Measurements from ENCODE around the gene CCDC197. TPM values are rescaled to one million over a fixed set of nuclear protein-coding genes. Genes with fewer than 3 reads are reported as not detected.

The CCDC197 gene
- total RNA-seq, 1 donor from 2014 or later: not detected

GRCh38 chr14:94031161-94031882, 34.2 kb downstream of the CCDC197 start:
- Mint-ChIP-seq H3K27me3 (no peaks in the 10 kb centered on the region), H3K27ac (no peak overlapping the region), H3K4me1 (ENCODE audit: low read depth) (peaks cover 6% of the 10 kb centered on the region), H3K4me3 (ENCODE audit: low read depth) (no peak overlapping the region), H3K9me3 (ENCODE audit: low read depth) (no peaks in the 10 kb centered on the region), H3K36me3 (ENCODE audit: insufficient read depth) (peaks cover 8% of the 10 kb centered on the region)
- TF ChIP-seq, protein P1, sequence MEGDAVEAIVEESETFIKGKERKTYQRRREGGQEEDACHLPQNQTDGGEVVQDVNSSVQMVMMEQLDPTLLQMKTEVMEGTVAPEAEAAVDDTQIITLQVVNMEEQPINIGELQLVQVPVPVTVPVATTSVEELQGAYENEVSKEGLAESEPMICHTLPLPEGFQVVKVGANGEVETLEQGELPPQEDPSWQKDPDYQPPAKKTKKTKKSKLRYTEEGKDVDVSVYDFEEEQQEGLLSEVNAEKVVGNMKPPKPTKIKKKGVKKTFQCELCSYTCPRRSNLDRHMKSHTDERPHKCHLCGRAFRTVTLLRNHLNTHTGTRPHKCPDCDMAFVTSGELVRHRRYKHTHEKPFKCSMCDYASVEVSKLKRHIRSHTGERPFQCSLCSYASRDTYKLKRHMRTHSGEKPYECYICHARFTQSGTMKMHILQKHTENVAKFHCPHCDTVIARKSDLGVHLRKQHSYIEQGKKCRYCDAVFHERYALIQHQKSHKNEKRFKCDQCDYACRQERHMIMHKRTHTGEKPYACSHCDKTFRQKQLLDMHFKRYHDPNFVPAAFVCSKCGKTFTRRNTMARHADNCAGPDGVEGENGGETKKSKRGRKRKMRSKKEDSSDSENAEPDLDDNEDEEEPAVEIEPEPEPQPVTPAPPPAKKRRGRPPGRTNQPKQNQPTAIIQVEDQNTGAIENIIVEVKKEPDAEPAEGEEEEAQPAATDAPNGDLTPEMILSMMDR (IDR thresholded peaks at IDR 0.05; ENCODE audit: unreplicated experiment): no peak
- no peak for DNase-seq (ENCODE audit: low spot score, unreplicated experiment)

GRCh38 chr14:94031883-94032279, 34.8 kb downstream of the CCDC197 start:
- Mint-ChIP-seq H3K27me3 (no peaks in the 10 kb centered on the region), H3K4me1 (ENCODE audit: low read depth) (peaks cover 6% of the 10 kb centered on the region), H3K27ac (no peak overlapping the region), H3K9me3 (ENCODE audit: low read depth) (no peaks in the 10 kb centered on the region), H3K36me3 (ENCODE audit: insufficient read depth) (peaks cover 11% of the 10 kb centered on the region), H3K4me3 (ENCODE audit: low read depth) (no peak overlapping the region)
- DNase-seq (ENCODE audit: low spot score, unreplicated experiment): no peak
- TF ChIP-seq, protein P1 (IDR thresholded peaks at IDR 0.05; ENCODE audit: unreplicated experiment): no peak

GRCh38 chr14:94034886-94035285, 37.8 kb downstream of the CCDC197 start:
- TF ChIP-seq, protein P1 (IDR thresholded peaks at IDR 0.05; ENCODE audit: unreplicated experiment): no peak
- Mint-ChIP-seq H3K4me1 (ENCODE audit: low read depth) (no peaks in the 10 kb centered on the region), H3K27me3 (no peaks in the 10 kb centered on the region), H3K27ac (no peak overlapping the region), H3K9me3 (ENCODE audit: low read depth) (no peaks in the 10 kb centered on the region), H3K4me3 (ENCODE audit: low read depth) (no peak overlapping the region), H3K36me3 (ENCODE audit: insufficient read depth) (peaks cover 11% of the 10 kb centered on the region)
- DNase-seq (ENCODE audit: low spot score, unreplicated experiment): no peak

GRCh38 chr14:94036313-94037167, 39.4 kb downstream of the CCDC197 start:
- TF ChIP-seq, protein P1 (IDR thresholded peaks at IDR 0.05; ENCODE audit: unreplicated experiment): peak; percentile 78
- peaks cover 11% of the 10 kb centered on the region for H3K36me3 Mint-ChIP-seq (ENCODE audit: insufficient read depth)
- H3K9me3 Mint-ChIP-seq (ENCODE audit: low read depth): no peaks in the 10 kb centered on the region
- no peaks in the 10 kb centered on the region for H3K4me1 Mint-ChIP-seq (ENCODE audit: low read depth)
- H3K4me3 Mint-ChIP-seq (ENCODE audit: low read depth): no peak overlapping the region
- DNase-seq (ENCODE audit: low spot score, unreplicated experiment): peak; percentile 56
- H3K27ac Mint-ChIP-seq: peak overlapping the region; percentile 18
- H3K27me3 Mint-ChIP-seq: no peaks in the 10 kb centered on the region

DNA sequence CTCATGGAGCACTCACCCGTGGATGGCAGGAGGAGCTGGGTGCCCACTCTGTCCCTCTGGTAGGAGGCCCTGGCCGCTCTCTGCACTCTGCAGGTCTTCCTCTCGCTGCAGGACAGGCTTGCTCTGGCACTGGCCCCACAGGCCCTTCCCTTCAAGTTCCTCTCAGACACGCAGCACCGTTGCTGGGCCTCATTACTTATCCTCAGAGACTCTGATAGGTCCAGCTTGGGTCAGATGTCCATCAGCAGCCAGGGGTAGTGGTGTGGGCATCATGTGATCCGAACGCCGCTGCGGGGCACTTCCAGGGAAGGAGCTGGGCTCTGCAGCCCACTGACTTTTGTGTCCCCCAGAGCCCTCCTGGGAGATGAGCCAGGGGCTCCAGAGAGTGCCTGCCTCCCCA, 40.9 kb downstream of the CCDC197 start:
- DNase-seq (ENCODE audit: low spot score, unreplicated experiment): no peak
- Mint-ChIP-seq H3K27me3 (no peaks in the 10 kb centered on the region), H3K27ac (no peak overlapping the region), H3K4me3 (ENCODE audit: low read depth) (no peak overlapping the region), H3K4me1 (ENCODE audit: low read depth) (no peaks in the 10 kb centered on the region), H3K9me3 (ENCODE audit: low read depth) (no peaks in the 10 kb centered on the region), H3K36me3 (ENCODE audit: insufficient read depth) (peaks cover 14% of the 10 kb centered on the region)
- TF ChIP-seq, protein P1 (IDR thresholded peaks at IDR 0.05; ENCODE audit: unreplicated experiment): no peak

Data from progenitor cell of endocrine pancreas (in vitro differentiated cells).